Hematopoietic multipotent progenitor cell treated with erythropoietin and hydrocortisone succinate and interleukin-3 and kit ligand, for 6 days (in vitro differentiated cells): ENCODE measurements around the gene KRTAP10-9.

Experiments
- DNase-seq: peaks from one replicate; pipeline ENCODE4 v3.0.0-alpha.2; 2015

KRTAP10-9 gene

GRCh38 chr21:44670642-44671432 is 43.9 kb downstream of the KRTAP10-9 start:
- DNase-seq: no peak

GRCh38 chr21:44671911-44672310 is 45.0 kb downstream of the KRTAP10-9 start:
- DNase-seq: no peak

GRCh38 chr21:44677881-44678280 is 51.0 kb downstream of the KRTAP10-9 start:
- DNase-seq: no peak
